Neural crest cell (in vitro differentiated cells): ENCODE measurements around the gene PWWP2B. TPM values are rescaled to one million over a fixed set of nuclear protein-coding genes. Genes with fewer than 3 reads are reported as not detected.

Experiments used
- DNase-seq: peaks from one replicate; pipeline ENCODE4 v3.0.0; 2021; ENCODE audit warnings: low read depth, mixed read lengths, low spot score
- H3K27ac Mint-ChIP-seq: one replicate; pipeline ENCODE4 v1.8.0; 2021; ENCODE audit warnings: mild to moderate bottlenecking, mixed read lengths; ENCODE audit not compliant: unreplicated experiment
- H3K27me3 Mint-ChIP-seq: 2 replicates; pipeline ENCODE4 v1.8.0; 2021; ENCODE audit warnings: low read depth, mild to moderate bottlenecking, mixed read lengths
- H3K36me3 Mint-ChIP-seq: 2 replicates; pipeline ENCODE4 v1.8.0; 2021; ENCODE audit warnings: low read depth, mild to moderate bottlenecking, mixed read lengths
- H3K4me1 Mint-ChIP-seq: 2 replicates; pipeline ENCODE4 v1.8.0; 2021; ENCODE audit warnings: mixed read lengths
- H3K4me3 Mint-ChIP-seq: one replicate; pipeline ENCODE4 v1.8.0; 2021; ENCODE audit warnings: mild to moderate bottlenecking, mixed read lengths
- H3K9me3 Mint-ChIP-seq: 2 replicates; pipeline ENCODE4 v1.8.0; 2021; ENCODE audit warnings: mixed read lengths
- CTCF ChIP-seq: fragments of 200-600 bp; sonication (generic); conservative IDR thresholded peaks from 2 replicates; pipeline ENCODE4 v1.5.0; 2021; ENCODE audit warnings: antibody characterized with exemption, mild to moderate bottlenecking
- total RNA-seq: library from RNA; stranded (reverse); gene quantifications from 2 replicates; pipeline ENCODE4 v1.2.1, GENCODE V29; 2021

Gene PWWP2B
- total RNA-seq, 1 donor from 2014 or later = 14.2 TPM

DNA sequence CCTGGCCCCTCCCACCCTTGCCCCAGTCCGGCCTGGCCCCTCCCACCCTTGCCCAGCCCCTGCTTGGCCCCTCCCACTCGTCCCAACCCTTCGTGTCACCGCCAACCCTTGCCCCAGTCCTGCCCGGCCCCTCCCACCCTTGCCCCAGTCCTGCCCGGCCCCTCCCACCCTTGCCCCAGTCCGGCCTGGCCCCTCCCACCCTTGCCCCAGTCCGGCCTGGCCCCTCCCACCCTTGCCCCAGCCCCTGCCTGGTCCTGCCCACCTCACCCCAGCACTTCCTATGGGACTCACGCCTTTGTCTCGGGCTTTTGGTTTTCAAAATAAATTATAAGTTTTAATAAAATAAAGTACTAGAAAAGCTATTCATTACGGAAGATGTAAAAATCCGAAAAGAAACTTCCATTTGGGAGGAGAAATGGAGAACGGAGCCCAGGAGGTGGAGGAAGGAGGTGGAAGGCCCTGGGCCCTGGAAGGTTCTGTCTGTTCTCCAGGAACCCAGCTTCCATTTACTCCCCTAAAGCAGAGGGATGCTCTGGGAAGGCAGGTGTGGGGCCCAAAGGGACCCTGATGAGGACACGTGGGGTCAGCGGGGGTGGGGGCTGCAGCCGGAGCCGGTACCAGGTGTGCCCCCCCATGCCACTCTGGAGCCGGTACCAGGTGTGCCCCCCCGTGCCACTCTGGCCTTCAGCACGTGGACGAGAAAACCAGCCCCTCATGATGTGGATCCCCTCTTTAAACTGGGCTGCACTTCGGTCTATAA is 52.2 kb downstream of the PWWP2B start:
- Mint-ChIP-seq H3K4me1 (peaks cover 13% of the 10 kb centered on the region), H3K9me3 (no peaks in the 10 kb centered on the region), H3K36me3 (no peaks in the 10 kb centered on the region), H3K4me3 (no peak overlapping the region), H3K27ac (no peak overlapping the region), H3K27me3 (no peaks in the 10 kb centered on the region)
- DNase-seq = no peak
- no peak for TF ChIP-seq CTCF

DNA sequence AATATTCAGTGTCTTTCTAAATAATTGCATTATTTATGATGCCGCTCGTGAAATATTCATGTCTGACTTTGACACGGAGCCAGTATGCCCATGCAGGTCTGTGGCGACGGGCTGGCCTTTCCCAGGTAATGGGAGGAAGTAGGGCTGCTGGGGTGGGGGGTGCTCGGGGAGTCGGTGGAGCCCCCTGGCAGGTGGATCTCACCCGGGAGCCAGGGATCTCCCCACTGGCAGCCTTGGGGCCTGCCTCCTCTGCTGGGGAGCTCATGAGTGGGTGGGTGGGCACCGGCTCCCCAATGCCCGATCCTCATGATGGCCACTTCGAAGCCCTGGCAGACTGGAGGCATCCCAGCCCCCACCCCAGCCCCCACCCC is 52.8 kb downstream of the PWWP2B start:
- H3K9me3 Mint-ChIP-seq = no peaks in the 10 kb centered on the region
- no peak for DNase-seq
- H3K4me1 Mint-ChIP-seq = peaks cover 13% of the 10 kb centered on the region
- H3K36me3 Mint-ChIP-seq = no peaks in the 10 kb centered on the region
- no peaks in the 10 kb centered on the region for H3K27me3 Mint-ChIP-seq
- no peak overlapping the region for H3K27ac Mint-ChIP-seq
- no peak overlapping the region for H3K4me3 Mint-ChIP-seq
- TF ChIP-seq CTCF = no peak

DNA sequence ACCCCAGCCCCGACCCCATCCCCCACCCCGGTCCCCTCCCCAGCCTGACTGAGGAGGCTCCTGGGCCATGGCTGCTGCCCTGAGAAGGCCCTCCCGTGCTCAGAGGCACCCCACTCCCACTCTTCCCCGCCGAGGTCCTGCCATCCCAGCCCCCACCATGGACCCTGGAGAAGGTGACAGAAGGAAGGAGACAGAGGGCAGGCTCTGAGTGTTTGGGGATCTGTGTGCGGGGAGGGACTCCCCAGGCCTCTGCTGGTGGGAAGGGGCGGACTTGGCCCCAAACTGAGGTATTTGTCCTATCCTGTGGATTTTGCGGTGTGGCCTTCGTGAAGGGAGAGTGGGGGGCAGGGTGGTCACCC is 53.4 kb downstream of the PWWP2B start:
- H3K27ac Mint-ChIP-seq = no peak overlapping the region

GRCh38 chr10:132450825-132451505 is 54.0 kb downstream of the PWWP2B start:
- no peak for TF ChIP-seq CTCF
- no peak overlapping the region for H3K27ac Mint-ChIP-seq
- no peak for DNase-seq
- no peak overlapping the region for H3K4me3 Mint-ChIP-seq
- no peaks in the 10 kb centered on the region for H3K36me3 Mint-ChIP-seq
- H3K27me3 Mint-ChIP-seq = peaks cover 3% of the 10 kb centered on the region
- H3K9me3 Mint-ChIP-seq = no peaks in the 10 kb centered on the region
- H3K4me1 Mint-ChIP-seq = peaks cover 8% of the 10 kb centered on the region

More for the DNA sequence above, 53.4 kb downstream of the PWWP2B start:
- Mint-ChIP-seq H3K4me1 (peaks cover 8% of the 10 kb centered on the region), H3K9me3 (no peaks in the 10 kb centered on the region), H3K4me3 (no peak overlapping the region), H3K36me3 (no peaks in the 10 kb centered on the region), H3K27me3 (peaks cover 3% of the 10 kb centered on the region)
- no peak for TF ChIP-seq CTCF
- no peak for DNase-seq

DNA sequence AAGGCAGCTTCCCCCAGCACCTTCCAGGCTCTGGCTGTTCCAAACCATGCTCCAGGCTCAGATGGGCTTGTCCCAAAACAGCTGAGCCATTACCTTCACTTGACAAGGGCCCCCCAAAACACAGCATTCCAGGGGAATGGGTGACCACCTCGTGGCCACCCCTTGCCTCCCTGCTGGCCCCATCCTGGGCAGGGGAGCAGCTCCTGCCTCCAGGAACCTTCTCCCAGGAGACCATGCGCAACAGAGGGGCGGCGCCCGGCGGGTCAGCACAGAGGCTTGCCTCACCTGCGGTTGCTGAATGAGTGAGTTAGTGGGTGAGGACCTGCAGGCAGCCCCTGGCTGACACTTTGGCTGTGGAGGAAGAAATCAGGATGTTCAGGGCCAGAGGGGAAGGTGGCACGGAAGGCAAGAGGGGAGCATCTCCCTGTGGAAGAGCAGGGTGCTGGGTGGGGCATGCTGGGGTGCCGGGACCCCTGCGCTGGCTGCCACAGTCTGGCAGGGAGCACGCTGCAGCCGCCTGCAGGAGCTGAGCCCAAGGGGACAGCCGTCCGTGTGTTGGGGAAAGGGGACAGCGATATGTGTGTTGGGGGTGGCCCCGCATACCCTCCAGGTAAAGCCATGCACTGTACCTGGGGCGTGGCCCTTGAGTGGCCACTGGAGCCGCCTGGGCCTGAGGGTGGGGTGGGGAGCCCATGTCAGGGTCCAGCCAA is 54.7 kb downstream of the PWWP2B start:
- TF ChIP-seq CTCF = no peak
- H3K9me3 Mint-ChIP-seq = no peaks in the 10 kb centered on the region
- no peak overlapping the region for H3K4me3 Mint-ChIP-seq
- no peak for DNase-seq
- peaks cover 3% of the 10 kb centered on the region for H3K27me3 Mint-ChIP-seq
- peaks cover 8% of the 10 kb centered on the region for H3K4me1 Mint-ChIP-seq
- H3K36me3 Mint-ChIP-seq = no peaks in the 10 kb centered on the region
- no peak overlapping the region for H3K27ac Mint-ChIP-seq
